T follicular helper cell (primary cell): ENCODE measurements around the gene RAD17.

Experiments
- DNase-seq: peaks from one replicate; pipeline ENCODE4 v3.0.0-alpha.2; 2020; ENCODE audit warnings: low read depth

Gene RAD17

DNA sequence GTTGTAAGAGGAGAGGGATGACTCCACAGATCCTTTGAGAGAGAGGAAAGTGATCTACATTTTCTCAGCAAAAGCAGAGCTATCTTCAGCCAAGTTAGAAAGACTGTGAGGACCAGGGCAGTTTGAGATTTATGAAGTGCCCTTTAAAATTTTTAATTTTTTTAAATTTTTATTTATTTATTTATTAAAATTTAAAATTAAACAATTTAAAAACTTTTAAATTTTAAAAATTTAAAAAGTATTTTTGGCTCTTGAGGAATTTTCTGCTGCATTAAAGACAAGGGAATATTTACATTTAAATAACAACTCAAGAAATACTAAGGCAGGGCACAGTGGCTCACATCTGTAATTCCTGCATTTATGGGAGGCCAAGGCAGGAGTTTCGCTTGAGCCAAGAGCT is 92.6 kb downstream of the RAD17 start:
- DNase-seq: no peak
